Stimulated activated CD8-positive, alpha-beta memory T cell treated with anti-CD3 and anti-CD28 coated beads, Interleukin-7, amount 100 ng/mL, for 24 hours (primary cell): ENCODE data around the gene PIGP.
"Not testable (repeated sequence)": the region's sequence is repeated elsewhere in the genome, so short reads cannot be mapped to it uniquely, and the experiment has no call there.

Source experiments
- DNase-seq: peaks from one replicate; pipeline ENCODE4 v3.0.0-alpha.2; 2020; ENCODE audit warnings: low read depth

Gene PIGP

GRCh38 chr21:37072988-37073416 lies at the start of gene PIGP, which contains the start of gene TTC3:
Gene PIGP, minus strand, starts transcription at chr21:37073071. Its CDS starts 556 bp downstream, at chr21:37072515.
Gene TTC3, plus strand, starts transcription at chr21:37073254. Its CDS starts 14,004 bp downstream, at chr21:37087258.
- DNase-seq = peak; percentile 91

GRCh38 chr21:37119421-37120218 lies 46.7 kb upstream of the PIGP start:
- DNase-seq = no peak

- no peak for DNase-seq
These were observed 45.4 kb upstream of the PIGP start for GRCh38 chr21:37118187-37118826.

GRCh38 chr21:37117204-37117603 lies 44.3 kb upstream of the PIGP start:
- no peak for DNase-seq

GRCh38 chr21:37116459-37116858 lies 43.6 kb upstream of the PIGP start:
- DNase-seq = not testable (repeated sequence)

GRCh38 chr21:37114301-37114700 lies 41.4 kb upstream of the PIGP start:
- not testable (repeated sequence) for DNase-seq

- DNase-seq = not testable (repeated sequence)
These were observed 38.2 kb upstream of the PIGP start for GRCh38 chr21:37111029-37111428.

- DNase-seq = no peak
These were observed 34.1 kb upstream of the PIGP start for GRCh38 chr21:37106998-37107397.

GRCh38 chr21:37102746-37103145 lies 29.9 kb upstream of the PIGP start:
- DNase-seq = not testable (repeated sequence)

GRCh38 chr21:37101384-37101783 lies 28.5 kb upstream of the PIGP start:
- no peak for DNase-seq

GRCh38 chr21:37100316-37100715 lies 27.4 kb upstream of the PIGP start:
- no peak for DNase-seq

GRCh38 chr21:37098751-37099150 lies 25.9 kb upstream of the PIGP start:
- no peak for DNase-seq

- no peak for DNase-seq
These were observed 22.9 kb upstream of the PIGP start for GRCh38 chr21:37095821-37096220.

GRCh38 chr21:37093977-37094376 lies 21.1 kb upstream of the PIGP start:
- DNase-seq = no peak

- no peak for DNase-seq
These were observed 15.4 kb upstream of the PIGP start for GRCh38 chr21:37088186-37088735.

GRCh38 chr21:37087188-37087587 lies 14.3 kb upstream of the PIGP start:
- no peak for DNase-seq

- DNase-seq = no peak
These were observed 12.9 kb upstream of the PIGP start for GRCh38 chr21:37085726-37086125.

GRCh38 chr21:37082856-37083528 lies 10.1 kb upstream of the PIGP start:
- no peak for DNase-seq

GRCh38 chr21:37082375-37082774 lies 9.5 kb upstream of the PIGP start:
- DNase-seq = no peak

- no peak for DNase-seq
These were observed 6.4 kb upstream of the PIGP start for GRCh38 chr21:37079211-37079824.

- no peak for DNase-seq
These were observed 4.5 kb upstream of the PIGP start for GRCh38 chr21:37077403-37077802.
